Epidermal melanocyte (primary cell): Measurements from ENCODE around the gene P4HA2.

Experiments used
- DNase-seq: peaks from one replicate; pipeline ENCODE4 v3.0.0; 2011; ENCODE audit warnings: low spot score; ENCODE audit not compliant: insufficient read length

Gene P4HA2

DNA sequence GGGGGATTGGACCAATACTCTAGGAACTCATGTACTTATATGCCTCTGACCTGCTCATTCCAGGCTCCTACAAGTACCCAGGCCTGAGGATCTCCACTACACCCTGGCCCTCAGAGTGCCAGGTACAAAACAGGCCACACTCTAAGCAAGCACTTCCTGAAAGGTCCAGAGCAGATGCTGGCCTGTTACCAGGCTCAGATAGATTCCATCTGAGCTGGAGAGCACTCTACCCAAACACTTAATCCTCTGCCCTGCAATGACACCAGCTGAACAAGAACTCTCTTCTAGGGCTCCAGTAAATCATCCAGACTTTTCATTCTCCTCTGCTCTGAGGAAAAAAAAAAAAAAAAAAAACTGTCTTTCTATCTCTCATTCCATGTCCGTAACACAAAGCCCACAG is 2.9 kb downstream of the P4HA2 start:
- DNase-seq = no peak

GRCh38 chr5:132223861-132224260 is 3.8 kb downstream of the P4HA2 start:
- no peak for DNase-seq

GRCh38 chr5:132222649-132223038 is 5.0 kb downstream of the P4HA2 start:
- DNase-seq = no peak

DNA sequence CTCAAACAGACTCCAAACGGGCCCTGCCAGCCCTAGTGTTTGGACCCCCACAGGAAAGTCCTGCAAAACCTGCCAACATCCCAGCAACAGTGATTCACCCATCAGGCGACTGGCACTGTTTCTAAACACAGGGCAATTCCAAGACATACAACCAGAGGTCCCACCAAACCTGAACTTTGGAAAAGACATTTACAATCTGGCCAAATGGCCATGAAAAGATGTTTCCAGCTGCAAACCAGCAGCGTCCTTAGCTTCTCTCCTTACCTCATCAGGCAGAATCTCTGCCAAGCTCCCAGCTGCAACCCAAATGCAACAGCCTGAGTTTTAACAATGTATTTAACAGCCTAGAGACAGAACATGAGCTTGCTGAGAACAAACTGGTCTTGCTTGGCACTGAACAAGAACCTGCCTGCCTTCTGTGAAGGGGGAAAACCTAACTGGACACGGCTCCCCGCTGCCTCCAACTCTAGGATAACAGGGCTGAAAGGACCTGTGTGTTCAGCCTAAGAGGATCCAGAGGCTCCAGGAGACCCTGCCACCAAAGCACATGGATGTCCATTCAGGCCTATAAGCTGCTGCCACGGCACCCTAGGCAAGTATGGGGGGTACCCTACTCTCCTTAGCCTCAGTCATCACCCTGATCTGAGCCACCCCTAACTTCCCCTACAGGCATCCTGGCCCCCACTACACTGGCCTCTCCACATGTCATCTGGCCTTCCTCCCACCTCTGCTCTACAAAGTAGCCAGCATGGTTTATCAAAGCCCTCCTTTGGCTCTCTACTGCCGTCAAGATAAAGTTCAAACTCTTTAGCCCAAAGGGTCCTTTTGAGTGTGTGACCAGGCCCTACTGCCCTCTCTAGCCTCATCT is 5.6 kb downstream of the P4HA2 start:
- DNase-seq = peak; percentile 37

DNA sequence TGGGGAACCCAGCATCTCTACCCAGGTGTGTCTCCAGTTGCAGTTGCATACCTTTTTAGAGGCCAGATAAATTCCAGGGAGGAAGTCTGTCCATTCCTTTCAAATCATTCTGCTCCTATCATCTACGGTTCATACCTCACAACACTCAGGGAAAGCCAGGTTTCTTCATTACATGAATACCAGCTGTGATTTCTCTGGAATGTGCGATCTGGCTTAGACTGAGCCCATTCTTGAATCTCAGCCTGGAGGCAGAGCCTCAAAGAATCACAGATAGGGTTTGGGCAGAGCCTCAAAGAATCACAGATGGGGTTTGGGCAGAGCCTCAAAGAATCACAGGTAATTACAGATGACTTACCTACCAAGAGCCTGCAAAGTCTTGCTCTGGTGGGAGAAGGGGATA is 7.2 kb downstream of the P4HA2 start:
- no peak for DNase-seq

GRCh38 chr5:132219981-132220380 is 7.7 kb downstream of the P4HA2 start:
- no peak for DNase-seq

DNA sequence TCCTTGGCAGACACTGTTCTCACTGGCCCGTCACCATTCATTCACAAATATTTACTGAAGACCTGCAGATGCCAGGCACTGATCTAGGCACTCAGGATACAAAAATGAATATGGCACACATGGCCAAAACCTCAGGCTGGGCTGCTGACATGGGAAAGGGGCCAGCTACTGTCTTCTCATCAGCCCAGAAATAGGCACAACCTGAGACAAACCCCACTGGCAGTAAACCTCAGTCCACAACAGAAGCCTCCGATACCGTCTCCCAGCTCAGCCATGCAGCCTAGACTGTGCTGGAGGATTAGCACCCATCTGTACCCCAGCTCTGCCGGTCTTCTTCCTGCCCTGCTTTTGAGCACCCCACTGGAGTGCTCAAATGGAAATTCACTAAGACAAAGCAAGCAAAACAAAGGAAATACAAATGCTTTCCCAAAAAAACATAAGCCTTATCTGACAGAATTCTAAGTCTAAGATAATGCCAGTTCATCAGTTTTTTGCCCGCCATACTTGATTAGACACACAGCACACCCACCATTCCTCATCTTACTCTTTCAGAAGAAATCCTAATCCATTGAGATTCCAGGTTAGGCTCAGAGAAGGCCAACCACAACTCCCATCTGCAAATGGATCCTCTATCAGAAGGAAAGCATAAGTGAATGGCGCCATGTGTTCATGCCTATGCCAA is 8.2 kb downstream of the P4HA2 start:
- no peak for DNase-seq

GRCh38 chr5:132218321-132218720 is 9.3 kb downstream of the P4HA2 start:
- no peak for DNase-seq

GRCh38 chr5:132215329-132215728 is 12.3 kb downstream of the P4HA2 start:
- DNase-seq = peak; percentile 96

- no peak for DNase-seq
These were observed 13.2 kb downstream of the P4HA2 start for GRCh38 chr5:132214491-132214890.

- DNase-seq = no peak
These were observed 14.0 kb downstream of the P4HA2 start for GRCh38 chr5:132213666-132214065.

DNA sequence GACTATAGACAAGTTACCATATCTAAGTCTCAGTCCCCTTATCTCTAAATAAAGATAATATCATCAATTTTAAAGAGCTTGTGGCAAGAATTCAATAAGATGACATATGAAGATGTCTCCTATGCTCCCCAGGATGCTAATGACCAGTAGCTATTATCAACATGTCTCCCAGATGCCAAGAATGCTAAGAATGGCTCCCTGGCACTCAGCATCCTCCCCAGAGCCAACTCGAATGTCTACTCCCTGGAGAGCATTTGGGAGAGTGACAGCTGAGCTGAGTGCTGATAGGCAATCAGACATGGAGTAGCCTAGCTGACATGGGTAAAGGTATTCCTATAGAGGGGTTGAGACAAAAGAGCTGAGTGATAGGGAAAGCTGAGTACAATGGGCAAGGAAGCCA is 15.9 kb downstream of the P4HA2 start:
- no peak for DNase-seq

GRCh38 chr5:132210944-132211343 is 16.7 kb downstream of the P4HA2 start:
- DNase-seq = no peak

- DNase-seq = no peak
These were observed 17.6 kb downstream of the P4HA2 start for GRCh38 chr5:132209901-132210545.

- no peak for DNase-seq
These were observed 18.5 kb downstream of the P4HA2 start for GRCh38 chr5:132209131-132209530.

GRCh38 chr5:132207778-132208177 is 19.9 kb downstream of the P4HA2 start:
- no peak for DNase-seq

GRCh38 chr5:132206782-132207181 is 20.9 kb downstream of the P4HA2 start:
- DNase-seq = no peak

DNA sequence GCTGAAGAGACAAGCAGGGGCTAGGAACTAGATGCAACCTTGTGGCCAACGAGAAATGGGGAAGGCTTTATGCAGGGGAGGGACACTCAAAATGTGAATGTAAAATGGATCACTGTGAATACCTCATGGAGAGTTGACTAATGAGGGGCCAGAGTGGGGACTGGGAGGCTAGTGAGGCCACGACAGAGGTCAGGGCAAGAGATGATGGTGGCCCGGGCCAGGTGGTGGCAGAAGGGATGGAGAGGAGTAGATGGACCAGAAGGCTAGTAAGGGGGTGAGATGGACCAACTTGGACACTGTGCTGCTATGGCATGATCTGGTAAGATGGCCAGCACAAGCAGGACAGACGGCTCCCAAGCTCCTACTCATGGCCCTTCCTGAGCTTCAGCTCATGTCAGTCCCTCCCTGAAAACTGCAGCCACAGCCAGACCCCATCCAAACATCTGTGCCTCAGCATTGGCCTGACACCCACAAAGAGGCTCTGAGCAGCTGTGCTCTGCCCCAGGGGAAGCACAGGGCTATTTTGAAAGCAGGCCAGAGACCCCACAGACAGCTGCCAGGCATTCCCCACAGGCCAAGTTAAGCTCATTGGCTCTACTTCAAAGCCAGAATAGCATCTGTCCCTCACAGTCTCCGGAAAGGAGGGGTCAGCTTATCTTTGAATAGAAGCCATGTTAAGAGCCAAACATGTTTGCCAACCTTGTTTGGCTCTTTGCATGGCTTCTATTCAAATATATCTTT is 22.1 kb downstream of the P4HA2 start:
- DNase-seq = no peak

DNA sequence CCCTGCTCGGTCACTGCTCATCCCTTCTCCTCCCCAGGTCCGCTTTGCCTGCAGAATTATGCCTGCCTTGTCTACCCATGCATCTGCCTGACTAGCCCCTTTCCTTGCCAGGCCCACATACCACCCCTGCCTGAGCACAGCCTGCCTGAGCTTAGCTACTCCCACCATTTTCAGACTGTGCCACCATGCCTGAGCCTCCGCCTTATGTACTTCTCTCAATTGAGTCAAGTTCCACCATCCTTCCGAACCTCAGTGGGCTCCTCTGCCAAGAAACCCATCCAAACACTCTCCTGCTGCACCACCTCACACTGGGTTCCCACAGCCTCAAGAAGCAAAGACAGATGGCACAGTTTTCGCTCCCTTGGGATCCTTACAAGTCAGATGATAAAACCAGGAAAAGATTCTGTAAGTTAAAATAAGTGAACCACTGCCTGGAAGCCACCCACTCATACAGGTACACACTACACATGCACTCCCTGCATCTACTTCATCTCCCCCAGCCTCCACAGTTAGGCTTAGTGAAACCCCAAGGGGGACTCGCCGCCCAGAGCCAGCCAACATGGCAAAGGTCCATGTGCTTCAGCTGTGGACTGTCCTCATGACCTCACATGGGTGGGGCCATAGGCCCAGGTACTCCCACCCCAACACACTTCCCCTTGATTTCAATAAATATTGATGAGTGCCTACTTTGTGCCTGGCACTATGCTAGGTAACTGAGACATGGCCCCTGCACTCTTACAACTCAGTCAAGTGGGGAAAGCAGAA is 23.1 kb downstream of the P4HA2 start:
- DNase-seq = no peak

GRCh38 chr5:132203916-132204315 is 23.7 kb downstream of the P4HA2 start:
- DNase-seq = no peak

- no peak for DNase-seq
These were observed 24.2 kb downstream of the P4HA2 start for GRCh38 chr5:132203464-132203818.
